ENCODE results near the gene CAAP1. TPM values are rescaled to one million over a fixed set of nuclear protein-coding genes. Genes with fewer than 3 reads are reported as not detected.
"Not testable (repeated sequence)": the region's sequence is repeated elsewhere in the genome, so short reads cannot be mapped to it uniquely, and the experiment has no call there.

Gene CAAP1
- polyA plus RNA-seq, 6 donors from 2014 or later = 12.8 to 23.6 (median 13.9) TPM

GRCh38 chr9:26891726-26892125, 876 bp downstream of the CAAP1 start:
- no peak for DNase-seq
- peaks cover 21 to 52% (median 45%) of the 10 kb centered on the region in 3 donors for H3K4me1 Mint-ChIP-seq
- peaks cover 0 to 6% (median 3%) of the 10 kb centered on the region in 7 donors for H3K9me3 Mint-ChIP-seq
- H3K27ac Mint-ChIP-seq = peak overlapping the region; percentile 98 to 100 (median 100)
- ATAC-seq (ENCODE audit: low read depth in 2 of 2) = no peak
- H3K4me3 Mint-ChIP-seq = peak overlapping the region; percentile 94 to 100 (median 100)
- H3K36me3 Mint-ChIP-seq = peaks cover 0 to 16% of the 10 kb centered on the region in 2 donors
- no peaks in the 10 kb centered on the region for H3K27me3 Mint-ChIP-seq

GRCh38 chr9:26888271-26888670, 4.3 kb downstream of the CAAP1 start:
- DNase-seq = no peak
- peaks cover 21 to 52% (median 45%) of the 10 kb centered on the region in 3 donors for H3K4me1 Mint-ChIP-seq
- H3K27me3 Mint-ChIP-seq = no peaks in the 10 kb centered on the region
- peak overlapping the region in 1 of 6 donors; percentile 40 for H3K27ac Mint-ChIP-seq
- no peak for ATAC-seq (ENCODE audit: low read depth in 2 of 2)
- H3K4me3 Mint-ChIP-seq = peak overlapping the region in 1 of 8 donors; percentile 70
- H3K36me3 Mint-ChIP-seq = peaks cover 2 to 11% of the 10 kb centered on the region in 2 donors
- no peaks in the 10 kb centered on the region for H3K9me3 Mint-ChIP-seq

GRCh38 chr9:26882154-26882553, 10.4 kb downstream of the CAAP1 start:
- Mint-ChIP-seq H3K4me1 (peaks cover 0 to 4% (median 0%) of the 10 kb centered on the region in 3 donors), H3K27me3 (no peaks in the 10 kb centered on the region), H3K27ac (no peak overlapping the region), H3K36me3 (peaks cover 31 to 42% of the 10 kb centered on the region in 2 donors), H3K9me3 (peaks cover 7 to 33% (median 16%) of the 10 kb centered on the region in 7 donors), H3K4me3 (no peak overlapping the region)
- ATAC-seq (ENCODE audit: low read depth in 2 of 2) (no peak), DNase-seq (no peak)

GRCh38 chr9:26880262-26880661, 12.3 kb downstream of the CAAP1 start:
- Mint-ChIP-seq H3K9me3 (peaks cover 7 to 33% (median 16%) of the 10 kb centered on the region in 7 donors), H3K36me3 (peaks cover 31 to 50% of the 10 kb centered on the region in 2 donors), H3K4me1 (peaks cover 0 to 4% (median 0%) of the 10 kb centered on the region in 3 donors), H3K27me3 (no peaks in the 10 kb centered on the region), H3K4me3 (no peak overlapping the region), H3K27ac (no peak overlapping the region)
- DNase-seq (no peak), ATAC-seq (ENCODE audit: low read depth in 2 of 2) (no peak)

GRCh38 chr9:26875155-26875554, 17.4 kb downstream of the CAAP1 start:
- not testable (repeated sequence) for DNase-seq; ATAC-seq (ENCODE audit: low read depth in 2 of 2); H3K27ac Mint-ChIP-seq; H3K4me3 Mint-ChIP-seq; H3K4me1 Mint-ChIP-seq; H3K27me3 Mint-ChIP-seq
- Mint-ChIP-seq H3K9me3 (peaks cover 1 to 17% (median 12%) of the 10 kb centered on the region in 7 donors), H3K36me3 (peaks cover 19 to 27% of the 10 kb centered on the region in 2 donors)

- Mint-ChIP-seq H3K36me3 (peaks cover 0 to 22% of the 10 kb centered on the region in 2 donors), H3K4me1 (no peaks in the 10 kb centered on the region), H3K27me3 (no peaks in the 10 kb centered on the region), H3K9me3 (no peaks in the 10 kb centered on the region), H3K27ac (no peak overlapping the region), H3K4me3 (no peak overlapping the region)
- DNase-seq (no peak), ATAC-seq (ENCODE audit: low read depth in 2 of 2) (no peak)
Observed at GRCh38 chr9:26870292-26870691, 22.3 kb downstream of the CAAP1 start.

- DNase-seq = no peak
- Mint-ChIP-seq H3K27me3 (no peaks in the 10 kb centered on the region), H3K27ac (no peak overlapping the region), H3K36me3 (peaks cover 8 to 11% of the 10 kb centered on the region in 2 donors), H3K9me3 (no peaks in the 10 kb centered on the region), H3K4me1 (no peaks in the 10 kb centered on the region), H3K4me3 (no peak overlapping the region)
- ATAC-seq (ENCODE audit: low read depth in 2 of 2) = no peak
Observed at GRCh38 chr9:26863074-26863473, 29.5 kb downstream of the CAAP1 start.

GRCh38 chr9:26856413-26857032, 36.1 kb downstream of the CAAP1 start:
- no peak overlapping the region for H3K27ac Mint-ChIP-seq
- peaks cover 8 to 9% of the 10 kb centered on the region in 2 donors for H3K36me3 Mint-ChIP-seq
- DNase-seq (no peak), ATAC-seq (ENCODE audit: low read depth in 2 of 2) (no peak)
- no peaks in the 10 kb centered on the region for H3K4me1 Mint-ChIP-seq
- H3K4me3 Mint-ChIP-seq = no peak overlapping the region
- no peaks in the 10 kb centered on the region for H3K27me3 Mint-ChIP-seq
- peaks cover 0 to 2% (median 0%) of the 10 kb centered on the region in 7 donors for H3K9me3 Mint-ChIP-seq

- peaks cover 0 to 3% of the 10 kb centered on the region in 2 donors for H3K36me3 Mint-ChIP-seq
- no peaks in the 10 kb centered on the region for H3K9me3 Mint-ChIP-seq
- ATAC-seq (ENCODE audit: low read depth in 2 of 2) (no peak), DNase-seq (no peak)
- no peak overlapping the region for H3K27ac Mint-ChIP-seq
- H3K4me1 Mint-ChIP-seq = no peaks in the 10 kb centered on the region
- H3K27me3 Mint-ChIP-seq = no peaks in the 10 kb centered on the region
- H3K4me3 Mint-ChIP-seq = no peak overlapping the region
Observed at GRCh38 chr9:26850995-26851394, 41.6 kb downstream of the CAAP1 start.

GRCh38 chr9:26833792-26834191, 58.8 kb downstream of the CAAP1 start:
- Mint-ChIP-seq H3K9me3 (peaks cover 0 to 19% (median 4%) of the 10 kb centered on the region in 7 donors), H3K4me1 (no peaks in the 10 kb centered on the region), H3K27ac (no peak overlapping the region), H3K4me3 (no peak overlapping the region), H3K36me3 (peaks cover 5 to 7% of the 10 kb centered on the region in 2 donors), H3K27me3 (no peaks in the 10 kb centered on the region)
- ATAC-seq (ENCODE audit: low read depth in 2 of 2) (no peak), DNase-seq (no peak)

- not testable (repeated sequence) for H3K4me3 Mint-ChIP-seq; H3K27me3 Mint-ChIP-seq; ATAC-seq (ENCODE audit: low read depth in 2 of 2); H3K36me3 Mint-ChIP-seq; H3K4me1 Mint-ChIP-seq; DNase-seq; H3K9me3 Mint-ChIP-seq
- H3K27ac Mint-ChIP-seq = peak overlapping the region in 1 of 6 donors; percentile 84
Observed at GRCh38 chr9:26828391-26828955, 64.1 kb downstream of the CAAP1 start.

- Mint-ChIP-seq H3K9me3 (peaks cover 0 to 5% (median 0%) of the 10 kb centered on the region in 7 donors), H3K27ac (no peak overlapping the region), H3K27me3 (peaks cover 0 to 5% (median 0%) of the 10 kb centered on the region in 3 donors), H3K4me3 (no peak overlapping the region), H3K4me1 (no peaks in the 10 kb centered on the region), H3K36me3 (no peaks in the 10 kb centered on the region)
- no peak for ATAC-seq (ENCODE audit: low read depth in 2 of 2)
- DNase-seq = no peak
Observed at GRCh38 chr9:26814799-26815198, 77.8 kb downstream of the CAAP1 start.

GRCh38 chr9:26813247-26813646, 79.4 kb downstream of the CAAP1 start:
- no peak overlapping the region for H3K4me3 Mint-ChIP-seq
- no peaks in the 10 kb centered on the region for H3K36me3 Mint-ChIP-seq
- H3K9me3 Mint-ChIP-seq = peaks cover 0 to 5% (median 0%) of the 10 kb centered on the region in 7 donors
- H3K27ac Mint-ChIP-seq = no peak overlapping the region
- ATAC-seq (ENCODE audit: low read depth in 2 of 2) (no peak), DNase-seq (no peak)
- H3K4me1 Mint-ChIP-seq = no peaks in the 10 kb centered on the region
- peaks cover 0 to 5% (median 0%) of the 10 kb centered on the region in 3 donors for H3K27me3 Mint-ChIP-seq

- H3K9me3 Mint-ChIP-seq = peaks cover 0 to 5% (median 0%) of the 10 kb centered on the region in 7 donors
- H3K27me3 Mint-ChIP-seq = peaks cover 0 to 5% (median 0%) of the 10 kb centered on the region in 3 donors
- no peak for ATAC-seq (ENCODE audit: low read depth in 2 of 2)
- no peak for DNase-seq
- no peak overlapping the region for H3K4me3 Mint-ChIP-seq
- no peak overlapping the region for H3K27ac Mint-ChIP-seq
- no peaks in the 10 kb centered on the region for H3K36me3 Mint-ChIP-seq
- H3K4me1 Mint-ChIP-seq = no peaks in the 10 kb centered on the region
Observed at GRCh38 chr9:26812217-26812616, 80.4 kb downstream of the CAAP1 start.

Measured in naive B cell (primary cell).